Loucy (cell line): Measurements from ENCODE around the gene SPDYA.

ENCODE experiments used
- EZH2phosphoT487 ChIP-seq: fragments of 200-600 bp; IDR thresholded peaks from 2 replicates; pipeline ENCODE4 v1.6.1; 2018; ENCODE audit warnings: antibody characterized with exemption, mild to moderate bottlenecking, moderate library complexity, borderline replicate concordance
- TF ChIP-seq, protein P1 (sequence below): fragments of 200-600 bp; sonication (generic); conservative IDR thresholded peaks from 2 replicates; pipeline ENCODE4 v1.5.1; 2014; ENCODE audit warnings: mild to moderate bottlenecking, antibody characterized with exemption, low read length

- TF ChIP-seq, protein P1, sequence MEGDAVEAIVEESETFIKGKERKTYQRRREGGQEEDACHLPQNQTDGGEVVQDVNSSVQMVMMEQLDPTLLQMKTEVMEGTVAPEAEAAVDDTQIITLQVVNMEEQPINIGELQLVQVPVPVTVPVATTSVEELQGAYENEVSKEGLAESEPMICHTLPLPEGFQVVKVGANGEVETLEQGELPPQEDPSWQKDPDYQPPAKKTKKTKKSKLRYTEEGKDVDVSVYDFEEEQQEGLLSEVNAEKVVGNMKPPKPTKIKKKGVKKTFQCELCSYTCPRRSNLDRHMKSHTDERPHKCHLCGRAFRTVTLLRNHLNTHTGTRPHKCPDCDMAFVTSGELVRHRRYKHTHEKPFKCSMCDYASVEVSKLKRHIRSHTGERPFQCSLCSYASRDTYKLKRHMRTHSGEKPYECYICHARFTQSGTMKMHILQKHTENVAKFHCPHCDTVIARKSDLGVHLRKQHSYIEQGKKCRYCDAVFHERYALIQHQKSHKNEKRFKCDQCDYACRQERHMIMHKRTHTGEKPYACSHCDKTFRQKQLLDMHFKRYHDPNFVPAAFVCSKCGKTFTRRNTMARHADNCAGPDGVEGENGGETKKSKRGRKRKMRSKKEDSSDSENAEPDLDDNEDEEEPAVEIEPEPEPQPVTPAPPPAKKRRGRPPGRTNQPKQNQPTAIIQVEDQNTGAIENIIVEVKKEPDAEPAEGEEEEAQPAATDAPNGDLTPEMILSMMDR = no peak
- TF ChIP-seq EZH2phosphoT487 = no peak
These were observed 31.6 kb upstream of the SPDYA start for GRCh38 chr2:28779001-28779400.
